Endothelial cell of umbilical vein (primary cell): ENCODE results near the gene ITGA2. TPM values are rescaled to one million over a fixed set of nuclear protein-coding genes. Genes with fewer than 3 reads are reported as not detected.

ENCODE experiments used
- BruUV-seq: library from RNA; stranded (reverse); fragments of 400-500 nt; replicated peaks from 2 replicates; lab custom pipeline; 2021; lab: Mats Ljungman, UMichigan
- CTCF ChIA-PET: fragments of 300-600, 350-600 bp; sonication (Branson Sonifier 250); formaldehyde crosslinking; loops from one replicate; lab custom pipeline; 2021; ENCODE audit warnings: antibody characterized with exemption, inconsistent platforms; lab: Charles Lee
- POLR2A ChIA-PET: fragments of 300-600, 350-600 bp; sonication (Branson Sonifier 250); formaldehyde crosslinking; loops from one replicate; lab custom pipeline; 2021; ENCODE audit warnings: antibody characterized with exemption, inconsistent platforms; lab: Charles Lee
- DNase-seq: peaks from one replicate; pipeline ENCODE4 v3.0.0-alpha.2; 2011; ENCODE audit warnings: low read depth, low spot score
- FAIRE-seq: peaks from 2 replicates; lab custom pipeline; 2011; peaks lifted over from hg19 to GRCh38; lab: Jason Lieb, UNC
- H2AFZ ChIP-seq: 2 replicates; pipeline ENCODE4 v1.6.0; 2012; ENCODE audit warnings: low read depth, low read length, control low read depth, inconsistent platforms
- H3K27ac ChIP-seq: 2 replicates; pipeline ENCODE4 v1.5.1; 2011; ENCODE audit warnings: low read depth, mild to moderate bottlenecking, control low read depth, low read length, moderate library complexity; ENCODE audit not compliant: insufficient read depth
- H3K27me3 ChIP-seq, 2 experiments: 2 replicates each; pipeline versions ENCODE4 v1.6.0 to v1.6.1; 2011; ENCODE audit warnings: low read length in 2 of 2, mixed read lengths in 1 of 2; ENCODE audit not compliant: control insufficient read depth in 2 of 2, insufficient read depth in 2 of 2
- H3K36me3 ChIP-seq, 2 experiments: 2 replicates in 1 of 2; 3 replicates in 1 of 2; pipeline ENCODE4 v1.5.1; 2011; ENCODE audit warnings: low read length in 2 of 2, mild to moderate bottlenecking in 1 of 2, moderate library complexity in 1 of 2; ENCODE audit not compliant: control insufficient read depth in 2 of 2, insufficient read depth in 2 of 2; ENCODE audit errors: extremely low read depth in 1 of 2
- H3K4me1 ChIP-seq: 3 replicates; pipeline ENCODE4 v1.5.1; 2011; ENCODE audit warnings: mild to moderate bottlenecking, low read length; ENCODE audit not compliant: control insufficient read depth, insufficient read depth; ENCODE audit errors: extremely low read depth
- H3K4me2 ChIP-seq: 2 replicates; pipeline ENCODE4 v1.6.1; 2011; ENCODE audit warnings: low read length, control low read depth, mixed read lengths; ENCODE audit not compliant: insufficient read depth
- H3K4me3 ChIP-seq, 3 experiments: fragments of 200-600 bp in 1 of 3; sonication (generic), shearing (Covaris generic) in 1 of 3; replicated peaks in 1 of 3; 2 replicates each; pipeline ENCODE4 v1.5.1; 2011 to 2016; ENCODE audit warnings: control low read depth in 3 of 3, low read length in 3 of 3, mild to moderate bottlenecking in 2 of 3, inconsistent platforms in 1 of 3, low read depth in 1 of 3, moderate library complexity in 1 of 3; ENCODE audit not compliant: insufficient read depth in 1 of 3
- H3K79me2 ChIP-seq: 2 replicates; pipeline ENCODE4 v1.6.0; 2012; ENCODE audit warnings: low read length, inconsistent platforms; ENCODE audit not compliant: control insufficient read depth, insufficient read depth
- H3K9ac ChIP-seq: replicated peaks from 2 replicates; pipeline ENCODE3; 2011; ENCODE audit warnings: low read length, control low read depth; ENCODE audit not compliant: insufficient read depth; ENCODE audit errors: extremely low read depth
- H3K9me1 ChIP-seq: replicated peaks from 3 replicates; pipeline ENCODE4 v1.6.0; 2011; ENCODE audit warnings: mild to moderate bottlenecking, low read length; ENCODE audit not compliant: control insufficient read depth, insufficient read depth; ENCODE audit errors: extremely low read depth
- H3K9me3 ChIP-seq: replicated peaks from 2 replicates; pipeline ENCODE4 v1.5.1; 2012; ENCODE audit warnings: low read length, inconsistent platforms; ENCODE audit not compliant: control insufficient read depth, insufficient read depth
- H4K20me1 ChIP-seq: replicated peaks from 2 replicates; pipeline ENCODE3; 2011; ENCODE audit warnings: mild to moderate bottlenecking, low read length; ENCODE audit not compliant: control insufficient read depth, insufficient read depth; ENCODE audit errors: extremely low read depth
- CTCF ChIP-seq, 2 donors: IDR thresholded peaks; 1 replicate in 1 of 2; 2 replicates in 1 of 2; pipeline ENCODE4 v1.5.1; 2011; ENCODE audit warnings: low read length in 2 of 2, mild to moderate bottlenecking in 2 of 2, moderate library complexity in 2 of 2, control low read depth in 1 of 2, inconsistent platforms in 1 of 2, low read depth in 1 of 2; ENCODE audit not compliant: insufficient read depth in 1 of 2; ENCODE audit errors: extremely low read depth in 1 of 2
- EZH2 ChIP-seq: IDR thresholded peaks from 2 replicates; pipeline ENCODE4 v1.6.1; 2012; ENCODE audit warnings: borderline replicate concordance, low read depth, mild to moderate bottlenecking, moderate library complexity, low read length, inconsistent platforms; ENCODE audit not compliant: severe bottlenecking
- FOS ChIP-seq: IDR thresholded peaks from 2 replicates; pipeline ENCODE4 v1.6.1; 2011; ENCODE audit warnings: mild to moderate bottlenecking, low read length, moderate library complexity, borderline replicate concordance; ENCODE audit not compliant: insufficient read depth
- GATA2 ChIP-seq: IDR thresholded peaks from 2 replicates; pipeline ENCODE4 v1.7.0; 2011; ENCODE audit warnings: low read depth, mild to moderate bottlenecking, moderate library complexity, mixed read lengths, low read length; ENCODE audit not compliant: insufficient read length, insufficient read depth
- JUN ChIP-seq: IDR thresholded peaks from 2 replicates; pipeline ENCODE4 v1.6.1; 2011; ENCODE audit warnings: borderline replicate concordance, low read depth; ENCODE audit not compliant: insufficient read length, insufficient read depth
- MAX ChIP-seq: IDR thresholded peaks from 2 replicates; pipeline ENCODE4 v1.6.1; 2011; ENCODE audit not compliant: insufficient read depth, insufficient read length
- MYC ChIP-seq: IDR thresholded peaks from one replicate; pipeline ENCODE4 v1.6.1; 2011; ENCODE audit warnings: mild to moderate bottlenecking, low read depth, low read length
- POLR2A ChIP-seq: IDR thresholded peaks from 2 replicates; pipeline ENCODE4 v1.6.1; 2012; ENCODE audit warnings: low read depth, mild to moderate bottlenecking, control low read depth, low read length
- POLR2AphosphoS5 ChIP-seq: IDR thresholded peaks from 2 replicates; pipeline ENCODE4 v1.6.1; 2012; ENCODE audit warnings: low read depth, mild to moderate bottlenecking, control low read depth, low read length, moderate library complexity; ENCODE audit not compliant: insufficient read depth
- dilution Hi-C: fragments of 300-500 bp; cut with MboI; formaldehyde crosslinking; loops from one replicate; pipeline ENCODE4 v1.15.0; 2019; ENCODE audit warnings: low sequenced_read_pairs; ENCODE audit not compliant: extremely low pct_ligation_motif_present
- intact Hi-C: fragments of 100-400 bp; cut with micrococcal nuclease; formaldehyde crosslinking; loops from one replicate; pipeline ENCODE4 v1.10.0; 2022
- polyA plus RNA-seq, 4 experiments: library from polyadenylated mRNA; depleted of rRNA in 3 of 4; stranded (reverse) in 3 of 4; unstranded in 1 of 4; fragments of >200 nt; gene quantifications; 2 replicates each; pipeline versions ENCODE4 v1.2.1 to v1.2.3, GENCODE V29; 2011 to 2012; ENCODE audit warnings: missing spikeins in 1 of 4
- total RNA-seq: library from RNA; stranded (reverse); gene quantifications from 2 replicates; pipeline ENCODE4 v1.2.3, GENCODE V29; 2021

ITGA2 gene
- total and polyA plus RNA-seq, 2 donors (not counting 3 experiments of a cell fraction or from before 2014, with no cell fraction given), result 11.2 to 62.3 TPM

GRCh38 chr5:53092242-53092641 lies 103.1 kb downstream of the ITGA2 start:
- no peaks in the 10 kb centered on the region for H4K20me1 ChIP-seq
- H3K4me2 ChIP-seq, result no peak overlapping the region
- H3K9ac ChIP-seq, result no peak overlapping the region
- dilution Hi-C loops, result no loop called here
- H3K79me2 ChIP-seq, result no peaks in the 10 kb centered on the region
- intact Hi-C loops, result loop anchor here (10.0 kb wide), 1 partner anchor 397 kb away; no protein-coding TSS in a partner anchor
- H3K27ac ChIP-seq, result no peak overlapping the region
- H3K4me1 ChIP-seq, result peaks cover 16% of the 10 kb centered on the region
- peaks cover 4 to 14% of the 10 kb centered on the region in 2 experiments for H3K36me3 ChIP-seq
- no peak overlapping the region for H3K4me3 ChIP-seq
- no peak overlapping the region for H2AFZ ChIP-seq
- no peaks in the 10 kb centered on the region for H3K27me3 ChIP-seq
- no peaks in the 10 kb centered on the region for H3K9me3 ChIP-seq
- no TSS peak for BruUV-seq
- ChIA-PET POLR2A (no interaction called here), CTCF (interaction anchor here (0.6 to 7.8 kb wide), 16 partner anchors 11 to 177 kb away, joined by 3 to 103 read pairs (median 4); partner anchors contain the start of gene MOCS2)
- TF ChIP-seq EZH2 (no peak), CTCF (IDR thresholded peaks at IDR 0.05; ENCODE audit: extremely low read depth in 1 of 2, insufficient read depth in 1 of 2, low read depth in 1 of 2, low read length in 2 of 2) (no peak), POLR2A (no peak), JUN (no peak), GATA2 (no peak), MYC (no peak), FOS (no peak), POLR2AphosphoS5 (no peak), MAX (no peak)
- no peak for DNase-seq
- FAIRE-seq, result no peak
- no peaks in the 10 kb centered on the region for H3K9me1 ChIP-seq
